Pancreas (tissue), 10 donors: ENCODE data around the gene C10orf105. TPM values are rescaled to one million over a fixed set of nuclear protein-coding genes. Genes with fewer than 3 reads are reported as not detected.

Experiments
- ATAC-seq, 4 donors: fragments of 200-7000 bp; cut with Tn5 transposase; one replicate each; pipeline versions ENCODE4 v1.8.0 to v1.9.1; 2020; ENCODE audit warnings: mild to moderate bottlenecking in 4 of 4, moderate library complexity in 4 of 4
- DNase-seq, 6 donors: peaks; one replicate each; pipeline ENCODE4 v3.0.0-alpha.2; 2020
- FAIRE-seq: peaks from 2 replicates; lab custom pipeline; 2012; peaks lifted over from hg19 to GRCh38; lab: Jason Lieb, UNC
- H3K27ac ChIP-seq, 4 donors: fragments of 200-600 bp; sonication (generic); 1 replicate in 3 of 4; 2 replicates in 1 of 4; pipeline versions ENCODE4 v1.5.0 to v1.8.0; 2020
- H3K27me3 ChIP-seq, 4 donors: fragments of 200-600 bp; one replicate each; pipeline ENCODE4 v1.8.0; 2021
- H3K36me3 ChIP-seq, 3 donors: fragments of 200-600 bp; sonication (generic) in 1 of 3; one replicate each; pipeline versions ENCODE4 v1.5.0 to v1.8.0; 2020 to 2021
- H3K4me1 ChIP-seq, 3 donors: fragments of 200-600 bp; one replicate each; pipeline ENCODE4 v1.8.0; 2021
- H3K4me3 ChIP-seq, 4 donors: fragments of 200-600 bp; sonication (generic) in 2 of 4; one replicate each; pipeline versions ENCODE4 v1.5.0 to v1.8.0; 2020 to 2021
- H3K9me3 ChIP-seq, 4 donors: fragments of 200-600 bp; one replicate each; pipeline ENCODE4 v1.8.0; 2021
- CTCF ChIP-seq, 4 donors: fragments of 200-600 bp; sonication (generic) in 3 of 4; IDR thresholded peaks; one replicate each; pipeline versions ENCODE4 v1.5.0 to v1.8.0; 2021; ENCODE audit warnings: antibody characterized with exemption in 4 of 4
- WGBS, 2 donors: extraction: QIAGEN DNeasy Blood & Tissue Kit; methylation state at CpG; one replicate each; pipeline ENCODE4 v1.1.7; 2013; 5-methylcytosine and 5-hydroxymethylcytosine counted together
- intact Hi-C, 3 donors: fragments of 100-400 bp; cut with DNase I; formaldehyde crosslinking; loops; one replicate each; pipeline versions ENCODE4 v1.11.1 to v1.14.2; 2022
- polyA plus RNA-seq, 2 donors: library from polyadenylated mRNA; stranded (reverse); fragments of 200-250 nt; gene quantifications; one replicate each; pipeline ENCODE4 v1.2.3, GENCODE V29; 2013
- total RNA-seq, 6 donors: library from RNA; stranded (reverse); fragmentation: NEBNext Ultra II Directional in 4 of 6; extraction: Animal tissue kit (Norgen Biotek cat#: 25700) in 4 of 6; gene quantifications; one replicate each; pipeline versions ENCODE4 v1.2.1 to v1.2.4, GENCODE V29; 2021 to 2023
- donor health status: healthy with polysubstance abuse.
- donor health status: DM: no; HTN: no; CAD: no; lungs with moderate emphysema.
- donor health status: DM: no; HTN: no; CAD: no.
- donor health status: control.
- donor health status: control.
- donor health status: Bipolar disorder and iron deficiency.
- donor health status: DM: yes; HTN: yes; CAD: no.
- donor health status: DM: no; HTN: no; CAD: no.
- donor health status: DM: no; HTN: no; CAD: no.
- donor health status: DM: yes; HTN: yes; CAD: no.

Gene C10orf105
- total and polyA plus RNA-seq, 8 donors = 0.06 to 0.14 (median 0.08) TPM; not detected in 5

- WGBS, 2 donors = 78 to 84% methylated on average over 2 of the region's 2 CpGs
- no peak overlapping the region for H3K27ac ChIP-seq
- H3K4me3 ChIP-seq = no peak overlapping the region
- H3K4me1 ChIP-seq = no peaks in the 10 kb centered on the region
- no peaks in the 10 kb centered on the region for H3K27me3 ChIP-seq
- no peak for FAIRE-seq
- no peak for ATAC-seq
- no peaks in the 10 kb centered on the region for H3K36me3 ChIP-seq
- no peak for DNase-seq
- H3K9me3 ChIP-seq = no peaks in the 10 kb centered on the region
- TF ChIP-seq CTCF (IDR thresholded peaks at IDR 0.05) = no peak
- intact Hi-C loops = no loop called here
Measured at GRCh38 chr10:71664585-71664984, 55.0 kb downstream of the C10orf105 start.

- ATAC-seq (no peak), FAIRE-seq (no peak), DNase-seq (no peak)
- no peak overlapping the region for H3K4me3 ChIP-seq
- intact Hi-C loops = no loop called here
- H3K27ac ChIP-seq = no peak overlapping the region
- no peak for TF ChIP-seq CTCF (IDR thresholded peaks at IDR 0.05)
- H3K4me1 ChIP-seq = no peaks in the 10 kb centered on the region
- no peaks in the 10 kb centered on the region for H3K27me3 ChIP-seq
- WGBS, 2 donors = 68 to 76% methylated on average over 7 of the region's 7 CpGs
- no peaks in the 10 kb centered on the region for H3K36me3 ChIP-seq
- no peaks in the 10 kb centered on the region for H3K9me3 ChIP-seq
Measured at GRCh38 chr10:71663311-71663710, 56.3 kb downstream of the C10orf105 start.

GRCh38 chr10:71661779-71662336, 57.7 kb downstream of the C10orf105 start:
- ATAC-seq = no peak
- Histone ChIP-seq H3K4me3 (no peak overlapping the region), H3K36me3 (no peaks in the 10 kb centered on the region), H3K9me3 (no peaks in the 10 kb centered on the region), H3K27ac (no peak overlapping the region), H3K27me3 (no peaks in the 10 kb centered on the region), H3K4me1 (no peaks in the 10 kb centered on the region)
- no peak for DNase-seq
- WGBS, 2 donors = 65 to 66% methylated on average over 22 to 26 of the region's 28 CpGs
- no peak for FAIRE-seq
- no peak for TF ChIP-seq CTCF (IDR thresholded peaks at IDR 0.05)
- intact Hi-C loops = no loop called here

Other genes starting within 250 kb of the C10orf105 start
- gene VSIR, start 53.7 kb upstream of the C10orf105 start, total RNA-seq = 10 to 100 TPM in 3 of 6 donors, 1 to 10 TPM in 3; 3.7 to 27.6 (median 9.7) TPM
- gene VSIR, start 53.7 kb upstream of the C10orf105 start, polyA plus RNA-seq = 10 to 100 TPM in 1 of 2 donors, 1 to 10 TPM in 1; 5.9 to 10.2 TPM
- gene PSAP, start 131.5 kb upstream of the C10orf105 start, total RNA-seq = 100 to 1,000 TPM; 301 to 781 (median 358) TPM
- 100 to 1,000 TPM; 225 to 473 TPM for gene PSAP, start 131.5 kb upstream of the C10orf105 start, polyA plus RNA-seq
- 10 to 100 TPM in 1 of 6 donors, 1 to 10 TPM in 5; 3.1 to 10.8 (median 3.8) TPM for gene CHST3, start 244.6 kb upstream of the C10orf105 start, total RNA-seq
- 1 to 10 TPM; 3.3 to 3.6 TPM for gene CHST3, start 244.6 kb upstream of the C10orf105 start, polyA plus RNA-seq